Bronchial epithelial cell (primary cell): ENCODE results near the gene SCGB1C2. TPM values are rescaled to one million over a fixed set of nuclear protein-coding genes. Genes with fewer than 3 reads are reported as not detected.
A peak's percentile ranks its signal among the peaks of the same experiment; 100 is the strongest.

Source experiments
- DNase-seq: peaks from one replicate; pipeline ENCODE4 v3.0.0-alpha.2; 2010; ENCODE audit warnings: low read depth
- FAIRE-seq: peaks from 2 replicates; lab custom pipeline; 2011; peaks lifted over from hg19 to GRCh38; lab: Jason Lieb, UNC
- H3K27me3 ChIP-seq: 2 replicates; pipeline ENCODE4 v1.5.1; 2011; ENCODE audit warnings: low read length; ENCODE audit not compliant: control insufficient read depth, insufficient read depth
- H3K36me3 ChIP-seq: 2 replicates; pipeline ENCODE4 v1.5.1; 2011; ENCODE audit warnings: low read length; ENCODE audit not compliant: control insufficient read depth, insufficient read depth
- H3K4me3 ChIP-seq: 2 replicates; pipeline ENCODE4 v1.5.1; 2011; ENCODE audit warnings: mild to moderate bottlenecking, low read depth, low read length, control low read depth
- total RNA-seq: library from RNA; depleted of rRNA; stranded (reverse); fragments of >200 nt; gene quantifications from 2 replicates; pipeline ENCODE4 v1.2.1, GENCODE V29; 2014
- TF ChIP-seq, protein P1 (sequence below): IDR thresholded peaks from 2 replicates; pipeline ENCODE4 v1.5.1; 2011; ENCODE audit warnings: mild to moderate bottlenecking, moderate library complexity, low read length, control low read depth, inconsistent platforms; ENCODE audit not compliant: insufficient read depth, severe bottlenecking

The SCGB1C2 gene
- total RNA-seq, 1 donor from 2014 or later, result not detected

DNA sequence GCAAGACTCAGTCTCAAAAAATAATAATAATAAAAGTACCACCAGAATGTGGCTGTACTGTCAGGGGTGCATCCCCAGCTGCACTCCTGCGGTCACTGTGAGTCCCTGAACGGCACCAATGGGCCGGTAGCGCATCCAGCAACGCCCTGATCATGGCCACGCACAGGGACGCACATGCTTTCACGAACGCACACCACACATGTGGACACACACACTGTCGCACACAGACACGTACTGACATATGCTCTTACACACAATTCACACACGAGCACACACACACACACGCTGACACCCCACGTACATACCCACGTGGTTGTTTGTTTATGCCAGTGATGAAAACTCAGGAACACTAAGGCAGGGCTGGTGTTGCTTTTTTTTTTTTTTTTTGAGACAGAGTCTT lies 22.2 kb downstream of the SCGB1C2 start:
- FAIRE-seq, result peak; percentile 40
- Histone ChIP-seq H3K36me3 (no peaks in the 10 kb centered on the region), H3K27me3 (no peaks in the 10 kb centered on the region), H3K4me3 (no peak overlapping the region)
- no peak for DNase-seq
- TF ChIP-seq, protein P1, sequence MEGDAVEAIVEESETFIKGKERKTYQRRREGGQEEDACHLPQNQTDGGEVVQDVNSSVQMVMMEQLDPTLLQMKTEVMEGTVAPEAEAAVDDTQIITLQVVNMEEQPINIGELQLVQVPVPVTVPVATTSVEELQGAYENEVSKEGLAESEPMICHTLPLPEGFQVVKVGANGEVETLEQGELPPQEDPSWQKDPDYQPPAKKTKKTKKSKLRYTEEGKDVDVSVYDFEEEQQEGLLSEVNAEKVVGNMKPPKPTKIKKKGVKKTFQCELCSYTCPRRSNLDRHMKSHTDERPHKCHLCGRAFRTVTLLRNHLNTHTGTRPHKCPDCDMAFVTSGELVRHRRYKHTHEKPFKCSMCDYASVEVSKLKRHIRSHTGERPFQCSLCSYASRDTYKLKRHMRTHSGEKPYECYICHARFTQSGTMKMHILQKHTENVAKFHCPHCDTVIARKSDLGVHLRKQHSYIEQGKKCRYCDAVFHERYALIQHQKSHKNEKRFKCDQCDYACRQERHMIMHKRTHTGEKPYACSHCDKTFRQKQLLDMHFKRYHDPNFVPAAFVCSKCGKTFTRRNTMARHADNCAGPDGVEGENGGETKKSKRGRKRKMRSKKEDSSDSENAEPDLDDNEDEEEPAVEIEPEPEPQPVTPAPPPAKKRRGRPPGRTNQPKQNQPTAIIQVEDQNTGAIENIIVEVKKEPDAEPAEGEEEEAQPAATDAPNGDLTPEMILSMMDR, result no peak

DNA sequence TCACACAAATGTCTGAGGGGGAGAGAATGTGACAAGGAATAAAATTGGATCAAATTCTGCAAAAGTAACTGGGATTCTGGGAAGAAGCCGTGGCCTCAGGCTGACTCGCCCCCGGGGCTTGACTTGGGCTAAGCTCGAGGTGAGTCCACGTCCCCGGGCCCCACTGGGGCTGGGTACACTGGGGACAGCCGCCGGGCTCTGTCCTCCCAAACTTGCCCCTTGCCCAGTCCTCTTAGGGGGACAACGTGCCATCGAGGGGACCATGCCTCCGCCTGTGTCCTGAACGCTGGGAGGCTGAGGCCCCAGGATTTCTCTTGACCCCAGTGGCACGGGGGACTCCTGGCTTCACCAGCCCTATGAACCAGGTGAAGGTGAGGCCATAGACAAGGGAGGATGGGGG lies 23.0 kb downstream of the SCGB1C2 start:
- H3K36me3 ChIP-seq, result no peaks in the 10 kb centered on the region
- no peaks in the 10 kb centered on the region for H3K27me3 ChIP-seq
- TF ChIP-seq, protein P1, result no peak
- FAIRE-seq (no peak), DNase-seq (no peak)
- H3K4me3 ChIP-seq, result no peak overlapping the region

DNA sequence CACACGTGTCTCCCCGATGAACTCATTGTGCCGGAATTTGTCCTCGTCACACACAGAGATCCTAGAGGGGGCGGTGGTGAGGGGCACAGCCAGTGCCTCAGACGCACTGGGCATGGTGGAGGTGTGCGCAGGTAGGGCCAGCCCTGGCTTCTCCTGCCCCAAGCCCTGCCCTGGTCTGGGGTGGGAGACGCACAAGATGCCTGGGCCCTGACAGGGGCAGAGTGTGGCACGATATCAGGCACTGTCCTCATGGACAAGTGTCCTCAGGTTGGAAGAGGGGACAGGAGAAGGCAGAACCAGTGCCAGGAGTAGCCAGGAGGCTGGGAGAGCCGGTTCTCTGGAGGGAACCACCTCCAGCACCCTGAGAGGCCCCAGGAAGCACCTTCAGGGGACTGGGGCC lies 24.1 kb downstream of the SCGB1C2 start:
- H3K27me3 ChIP-seq, result no peaks in the 10 kb centered on the region
- H3K4me3 ChIP-seq, result no peak overlapping the region
- H3K36me3 ChIP-seq, result no peaks in the 10 kb centered on the region
- FAIRE-seq (no peak), DNase-seq (no peak)
- TF ChIP-seq, protein P1, result no peak

DNA sequence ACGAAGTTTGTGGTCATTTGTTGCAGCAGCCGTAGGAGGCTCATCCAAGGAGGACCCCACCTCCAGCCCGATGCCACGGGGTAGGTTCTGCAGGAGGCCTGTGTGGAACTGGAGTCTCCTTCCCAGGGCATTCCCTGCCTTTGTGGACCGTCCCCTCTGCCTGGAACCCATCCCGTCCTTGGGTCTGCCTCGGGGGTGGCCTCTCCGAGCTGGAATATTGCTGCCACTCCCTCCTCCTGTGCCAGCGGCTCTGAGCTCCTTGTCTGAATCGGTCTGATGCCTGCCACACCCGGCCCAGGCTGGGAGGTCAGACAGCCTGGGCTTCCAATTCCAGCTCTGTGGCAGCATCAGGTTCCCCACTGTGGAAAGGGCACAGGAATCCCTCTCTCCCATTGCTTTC lies 25.3 kb downstream of the SCGB1C2 start:
- TF ChIP-seq, protein P1, result no peak
- FAIRE-seq (no peak), DNase-seq (no peak)
- no peak overlapping the region for H3K4me3 ChIP-seq
- no peaks in the 10 kb centered on the region for H3K27me3 ChIP-seq
- H3K36me3 ChIP-seq, result no peaks in the 10 kb centered on the region

DNA sequence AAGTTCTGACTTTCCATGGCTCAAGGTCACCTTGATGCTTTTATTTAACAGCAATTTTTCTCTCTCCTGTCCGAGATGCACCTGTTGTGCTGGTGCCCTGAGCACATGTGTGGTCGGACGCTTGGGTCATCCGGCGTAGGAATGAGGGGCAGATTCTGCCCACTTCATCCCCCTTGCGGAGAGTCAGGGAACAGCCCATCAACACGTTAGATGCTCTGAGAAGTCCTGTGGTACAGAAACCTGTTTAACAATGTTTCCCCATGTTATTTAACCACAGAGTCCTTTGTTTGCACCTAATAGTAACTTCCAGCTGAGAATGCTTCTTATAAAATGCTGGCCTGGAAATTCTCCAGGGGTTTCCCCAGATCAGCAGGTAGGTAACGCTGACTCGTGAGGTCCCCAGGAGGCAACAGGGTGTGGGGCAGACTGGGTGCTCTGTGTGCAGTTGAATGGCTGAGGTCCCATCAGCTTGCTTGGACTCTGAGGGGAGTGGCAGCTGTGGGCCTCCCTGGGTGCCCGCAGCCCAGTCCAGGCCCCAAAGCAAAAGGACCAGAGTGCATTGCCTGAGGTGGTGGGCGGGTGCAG lies 26.2 kb downstream of the SCGB1C2 start:
- DNase-seq (peak; percentile 27), FAIRE-seq (no peak)
- no peaks in the 10 kb centered on the region for H3K27me3 ChIP-seq
- H3K36me3 ChIP-seq, result no peaks in the 10 kb centered on the region
- TF ChIP-seq, protein P1, result peak; percentile 61
- no peak overlapping the region for H3K4me3 ChIP-seq
